Liver (tissue), 3 donors: ENCODE measurements around the gene FITM1.

ENCODE experiments used
- FOXA1 ChIP-seq: IDR thresholded peaks from 2 replicates; pipeline ENCODE4 v1.6.1; 2016; ENCODE audit warnings: antibody characterized with exemption
- HNF4G ChIP-seq: IDR thresholded peaks from 2 replicates; pipeline ENCODE4 v1.6.1; 2016; ENCODE audit warnings: antibody characterized with exemption
- JUND ChIP-seq, 2 donors: IDR thresholded peaks; 2 replicates each; pipeline ENCODE4 v1.6.1; 2016; ENCODE audit warnings: antibody characterized with exemption in 2 of 2
- RAD21 ChIP-seq, 2 donors: IDR thresholded peaks; 2 replicates each; pipeline ENCODE4 v1.6.1; 2016; ENCODE audit warnings: antibody characterized with exemption in 2 of 2, mild to moderate bottlenecking in 2 of 2
- YY1 ChIP-seq: IDR thresholded peaks from 2 replicates; pipeline ENCODE4 v1.6.1; 2016; ENCODE audit warnings: antibody characterized with exemption, mild to moderate bottlenecking
- TF ChIP-seq, protein P1 (sequence below): IDR thresholded peaks from 2 replicates; pipeline ENCODE4 v1.6.1; 2016; ENCODE audit warnings: antibody characterized with exemption, mild to moderate bottlenecking
- TF ChIP-seq, protein P2 (sequence below): fragments of 150-350 bp; IDR thresholded peaks from 2 replicates; pipeline ENCODE4 v1.5.1; 2017; ENCODE audit warnings: improper control_type of control experiment, low read depth, low read length; ENCODE audit not compliant: missing input control
- TF ChIP-seq, protein P3 (sequence below): IDR thresholded peaks from 2 replicates; pipeline ENCODE4 v1.6.1; 2016; ENCODE audit warnings: antibody characterized with exemption
- donor health status: healthy.
- donor health status: healthy.

DNA sequence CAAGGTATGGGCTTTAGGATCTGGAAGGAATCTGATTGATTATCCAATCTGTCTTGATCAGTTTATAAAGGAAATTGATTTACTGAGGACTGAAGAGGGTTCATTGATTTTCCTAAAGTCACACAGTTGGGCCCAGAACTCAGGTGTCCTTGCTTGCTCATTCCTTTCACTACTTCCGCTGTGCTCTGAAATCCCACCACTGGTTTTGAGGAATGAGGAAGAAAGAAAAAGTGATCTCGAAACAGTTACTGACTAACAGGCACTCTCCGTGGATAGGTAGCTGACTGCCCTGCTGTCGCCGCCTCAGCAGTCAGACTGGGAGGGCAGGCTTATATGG lies at the start of gene FITM1:
- TF ChIP-seq, protein P1, sequence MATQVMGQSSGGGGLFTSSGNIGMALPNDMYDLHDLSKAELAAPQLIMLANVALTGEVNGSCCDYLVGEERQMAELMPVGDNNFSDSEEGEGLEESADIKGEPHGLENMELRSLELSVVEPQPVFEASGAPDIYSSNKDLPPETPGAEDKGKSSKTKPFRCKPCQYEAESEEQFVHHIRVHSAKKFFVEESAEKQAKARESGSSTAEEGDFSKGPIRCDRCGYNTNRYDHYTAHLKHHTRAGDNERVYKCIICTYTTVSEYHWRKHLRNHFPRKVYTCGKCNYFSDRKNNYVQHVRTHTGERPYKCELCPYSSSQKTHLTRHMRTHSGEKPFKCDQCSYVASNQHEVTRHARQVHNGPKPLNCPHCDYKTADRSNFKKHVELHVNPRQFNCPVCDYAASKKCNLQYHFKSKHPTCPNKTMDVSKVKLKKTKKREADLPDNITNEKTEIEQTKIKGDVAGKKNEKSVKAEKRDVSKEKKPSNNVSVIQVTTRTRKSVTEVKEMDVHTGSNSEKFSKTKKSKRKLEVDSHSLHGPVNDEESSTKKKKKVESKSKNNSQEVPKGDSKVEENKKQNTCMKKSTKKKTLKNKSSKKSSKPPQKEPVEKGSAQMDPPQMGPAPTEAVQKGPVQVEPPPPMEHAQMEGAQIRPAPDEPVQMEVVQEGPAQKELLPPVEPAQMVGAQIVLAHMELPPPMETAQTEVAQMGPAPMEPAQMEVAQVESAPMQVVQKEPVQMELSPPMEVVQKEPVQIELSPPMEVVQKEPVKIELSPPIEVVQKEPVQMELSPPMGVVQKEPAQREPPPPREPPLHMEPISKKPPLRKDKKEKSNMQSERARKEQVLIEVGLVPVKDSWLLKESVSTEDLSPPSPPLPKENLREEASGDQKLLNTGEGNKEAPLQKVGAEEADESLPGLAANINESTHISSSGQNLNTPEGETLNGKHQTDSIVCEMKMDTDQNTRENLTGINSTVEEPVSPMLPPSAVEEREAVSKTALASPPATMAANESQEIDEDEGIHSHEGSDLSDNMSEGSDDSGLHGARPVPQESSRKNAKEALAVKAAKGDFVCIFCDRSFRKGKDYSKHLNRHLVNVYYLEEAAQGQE: no peak
- TF ChIP-seq, protein P2, sequence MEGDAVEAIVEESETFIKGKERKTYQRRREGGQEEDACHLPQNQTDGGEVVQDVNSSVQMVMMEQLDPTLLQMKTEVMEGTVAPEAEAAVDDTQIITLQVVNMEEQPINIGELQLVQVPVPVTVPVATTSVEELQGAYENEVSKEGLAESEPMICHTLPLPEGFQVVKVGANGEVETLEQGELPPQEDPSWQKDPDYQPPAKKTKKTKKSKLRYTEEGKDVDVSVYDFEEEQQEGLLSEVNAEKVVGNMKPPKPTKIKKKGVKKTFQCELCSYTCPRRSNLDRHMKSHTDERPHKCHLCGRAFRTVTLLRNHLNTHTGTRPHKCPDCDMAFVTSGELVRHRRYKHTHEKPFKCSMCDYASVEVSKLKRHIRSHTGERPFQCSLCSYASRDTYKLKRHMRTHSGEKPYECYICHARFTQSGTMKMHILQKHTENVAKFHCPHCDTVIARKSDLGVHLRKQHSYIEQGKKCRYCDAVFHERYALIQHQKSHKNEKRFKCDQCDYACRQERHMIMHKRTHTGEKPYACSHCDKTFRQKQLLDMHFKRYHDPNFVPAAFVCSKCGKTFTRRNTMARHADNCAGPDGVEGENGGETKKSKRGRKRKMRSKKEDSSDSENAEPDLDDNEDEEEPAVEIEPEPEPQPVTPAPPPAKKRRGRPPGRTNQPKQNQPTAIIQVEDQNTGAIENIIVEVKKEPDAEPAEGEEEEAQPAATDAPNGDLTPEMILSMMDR: no peak
- TF ChIP-seq RAD21 (IDR thresholded peaks at IDR 0.05) (no peak), FOXA1 (no peak), JUND (IDR thresholded peaks at IDR 0.05) (no peak), YY1 (no peak), HNF4G (no peak)
- TF ChIP-seq, protein P3, sequence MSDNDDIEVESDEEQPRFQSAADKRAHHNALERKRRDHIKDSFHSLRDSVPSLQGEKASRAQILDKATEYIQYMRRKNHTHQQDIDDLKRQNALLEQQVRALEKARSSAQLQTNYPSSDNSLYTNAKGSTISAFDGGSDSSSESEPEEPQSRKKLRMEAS: no peak
